Trophoblast cell (in vitro differentiated cells and primary cell): ENCODE data around the gene GPC3.

ENCODE experiments used
- DNase-seq, 2 donors: peaks; one replicate each; pipeline ENCODE4 v3.0.0-alpha.2; 2016
- H2AFZ ChIP-seq: 2 replicates; pipeline ENCODE4 v1.6.1; 2013; ENCODE audit warnings: low read length, moderate library complexity, mild to moderate bottlenecking; ENCODE audit not compliant: insufficient read depth, poor library complexity
- H2AK5ac ChIP-seq: 2 replicates; pipeline ENCODE4 v1.6.1; 2013; ENCODE audit warnings: mild to moderate bottlenecking, low read length
- H2BK120ac ChIP-seq: 2 replicates; pipeline ENCODE4 v1.6.1; 2013; ENCODE audit warnings: low read length, mild to moderate bottlenecking, moderate library complexity; ENCODE audit not compliant: insufficient read depth, poor library complexity
- H2BK12ac ChIP-seq: 2 replicates; pipeline ENCODE4 v1.6.1; 2013; ENCODE audit warnings: mild to moderate bottlenecking, low read length, moderate library complexity
- H2BK5ac ChIP-seq: 2 replicates; pipeline ENCODE4 v1.6.1; 2013; ENCODE audit warnings: low read length, low read depth, moderate library complexity, mild to moderate bottlenecking; ENCODE audit not compliant: poor library complexity
- H3K14ac ChIP-seq: 2 replicates; pipeline ENCODE4 v1.6.1; 2013; ENCODE audit warnings: mild to moderate bottlenecking, low read length
- H3K18ac ChIP-seq: 2 replicates; pipeline ENCODE4 v1.6.1; 2013; ENCODE audit warnings: mild to moderate bottlenecking, low read length
- H3K23ac ChIP-seq: 2 replicates; pipeline ENCODE4 v1.6.1; 2013; ENCODE audit warnings: low read length
- H3K27ac ChIP-seq: 2 replicates; pipeline ENCODE4 v1.5.1; 2013; ENCODE audit warnings: low read depth, mild to moderate bottlenecking, inconsistent platforms, low read length, moderate library complexity
- H3K27me3 ChIP-seq: 2 replicates; pipeline ENCODE4 v1.6.1; 2013; ENCODE audit warnings: inconsistent platforms, mild to moderate bottlenecking, low read length, moderate library complexity; ENCODE audit not compliant: insufficient read depth
- H3K36me3 ChIP-seq, 2 experiments: 1 replicate in 1 of 2; 2 replicates in 1 of 2; pipeline ENCODE4 v1.6.1; 2013; ENCODE audit warnings: low read length in 2 of 2, mild to moderate bottlenecking in 2 of 2, moderate library complexity in 1 of 2; ENCODE audit not compliant: insufficient read depth in 2 of 2, control insufficient read depth in 1 of 2
- H3K4ac ChIP-seq: 2 replicates; pipeline ENCODE4 v1.6.1; 2013; ENCODE audit warnings: low read depth, mild to moderate bottlenecking, low read length, moderate library complexity
- H3K4me1 ChIP-seq, 2 experiments: 1 replicate in 1 of 2; 2 replicates in 1 of 2; pipeline ENCODE4 v1.6.1; 2013; ENCODE audit warnings: low read length in 2 of 2, mild to moderate bottlenecking in 2 of 2, moderate library complexity in 1 of 2; ENCODE audit not compliant: insufficient read depth in 2 of 2, control insufficient read depth in 1 of 2
- H3K4me2 ChIP-seq: 2 replicates; pipeline ENCODE4 v1.6.1; 2013; ENCODE audit warnings: inconsistent platforms, mild to moderate bottlenecking, low read length, moderate library complexity
- H3K4me3 ChIP-seq: 2 replicates; pipeline ENCODE4 v1.5.1; 2013; ENCODE audit warnings: mild to moderate bottlenecking, low read depth, low read length, inconsistent platforms
- H3K79me1 ChIP-seq: one replicate; pipeline ENCODE4 v1.6.1; 2013; ENCODE audit warnings: low read length
- H3K79me2 ChIP-seq: 2 replicates; pipeline ENCODE4 v1.6.1; 2013; ENCODE audit warnings: low read length, mild to moderate bottlenecking; ENCODE audit not compliant: control insufficient read depth, insufficient read depth, poor library complexity
- H3K9ac ChIP-seq: 2 replicates; pipeline ENCODE4 v1.6.1; 2013; ENCODE audit warnings: mild to moderate bottlenecking, low read length
- H3K9me3 ChIP-seq: 2 replicates; pipeline ENCODE4 v1.6.1; 2013; ENCODE audit warnings: low read depth, mild to moderate bottlenecking, control low read depth, inconsistent platforms, low read length; ENCODE audit not compliant: insufficient read depth
- H4K12ac ChIP-seq: 2 replicates; pipeline ENCODE4 v1.6.1; 2013; ENCODE audit warnings: low read depth, mild to moderate bottlenecking, low read length, moderate library complexity
- H4K8ac ChIP-seq: 2 replicates; pipeline ENCODE4 v1.6.1; 2013; ENCODE audit warnings: low read depth, mild to moderate bottlenecking, low read length, moderate library complexity
- H4K91ac ChIP-seq: one replicate; pipeline ENCODE4 v1.6.1; 2013; ENCODE audit warnings: low read depth, mild to moderate bottlenecking, low read length, moderate library complexity
- WGBS: extraction: QIAGEN DNeasy Blood & Tissue Kit; methylation state at CpG from one replicate; pipeline ENCODE4 v1.1.7; 2013; ENCODE audit warnings: missing lambda C conversion rate; ENCODE audit not compliant: insufficient read length, insufficient coverage; ENCODE audit errors: extremely low coverage; 5-methylcytosine and 5-hydroxymethylcytosine counted together

GPC3 gene

DNA sequence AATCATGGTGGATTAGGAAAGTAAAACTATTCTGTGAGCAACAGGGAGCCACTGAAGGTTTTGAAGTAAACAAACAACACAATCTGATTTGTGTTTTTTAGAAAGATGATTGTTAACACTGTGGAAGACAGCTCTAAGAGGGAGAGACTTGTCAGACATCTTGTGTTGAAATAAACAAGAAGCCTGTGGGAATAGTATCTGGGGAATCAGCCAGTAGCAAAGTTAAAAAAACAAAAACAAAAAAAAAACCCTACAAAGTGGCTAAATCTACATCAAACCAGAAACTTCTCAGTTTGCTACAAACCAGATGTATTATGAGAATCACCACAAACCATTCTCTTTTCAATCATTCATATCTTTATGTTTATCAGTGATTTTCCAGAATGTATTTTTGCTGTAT is 444.4 kb downstream of the GPC3 start:
- Histone ChIP-seq H3K23ac (no peak overlapping the region), H3K79me2 (peaks cover 2% of the 10 kb centered on the region), H3K4me3 (no peak overlapping the region), H2AK5ac (no peak overlapping the region), H3K36me3 (peaks cover 0 to 1% of the 10 kb centered on the region in 2 experiments), H3K27ac (no peak overlapping the region), H2BK120ac (no peak overlapping the region), H3K14ac (no peak overlapping the region), H3K18ac (no peak overlapping the region), H4K91ac (no peak overlapping the region), H3K4ac (no peak overlapping the region), H3K9me3 (no peaks in the 10 kb centered on the region), H4K8ac (no peak overlapping the region), H3K79me1 (peaks cover 11% of the 10 kb centered on the region), H4K12ac (no peak overlapping the region), H2BK12ac (no peak overlapping the region), H3K27me3 (no peaks in the 10 kb centered on the region), H2BK5ac (no peak overlapping the region), H3K4me1 (peaks cover 5 to 11% of the 10 kb centered on the region in 2 experiments), H3K9ac (no peak overlapping the region), H3K4me2 (no peak overlapping the region), H2AFZ (no peak overlapping the region)
- no peak for DNase-seq

DNA sequence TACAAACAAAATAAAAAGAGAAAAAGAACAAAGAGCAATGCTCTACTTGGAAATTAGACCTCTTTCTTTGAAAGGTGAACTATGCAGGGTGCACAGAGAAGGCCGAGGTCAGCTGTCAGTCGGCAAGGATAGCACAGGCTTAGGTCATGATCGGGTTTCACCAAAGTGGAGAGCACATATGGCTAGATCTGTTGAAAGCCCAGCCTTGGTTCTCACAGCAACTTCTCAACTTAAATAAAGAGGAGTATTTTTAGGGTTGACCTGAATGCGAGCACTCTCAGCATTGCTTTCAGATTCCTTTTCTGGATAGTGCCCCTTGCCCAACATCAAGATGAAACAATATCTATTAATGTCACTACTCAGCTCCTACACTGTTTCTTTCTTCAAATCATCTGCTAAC is 447.2 kb downstream of the GPC3 start:
- Histone ChIP-seq H3K18ac (no peak overlapping the region), H3K79me2 (no peaks in the 10 kb centered on the region), H3K9ac (no peak overlapping the region), H4K91ac (no peak overlapping the region), H3K4me1 (peaks cover 0 to 3% of the 10 kb centered on the region in 2 experiments), H3K27ac (no peak overlapping the region), H3K4me2 (no peak overlapping the region), H2AK5ac (no peak overlapping the region), H3K27me3 (no peaks in the 10 kb centered on the region), H2BK12ac (no peak overlapping the region), H3K9me3 (no peaks in the 10 kb centered on the region), H4K8ac (no peak overlapping the region), H3K23ac (no peak overlapping the region), H2AFZ (no peak overlapping the region), H2BK120ac (no peak overlapping the region), H3K4ac (no peak overlapping the region), H3K79me1 (peaks cover under 1% of the 10 kb centered on the region), H3K36me3 (peaks cover 0 to 2% of the 10 kb centered on the region in 2 experiments), H4K12ac (no peak overlapping the region), H2BK5ac (no peak overlapping the region), H3K4me3 (no peak overlapping the region), H3K14ac (no peak overlapping the region)
- no CpG with 5 or more reads among the region's 4 CpGs for WGBS
- no peak for DNase-seq

DNA sequence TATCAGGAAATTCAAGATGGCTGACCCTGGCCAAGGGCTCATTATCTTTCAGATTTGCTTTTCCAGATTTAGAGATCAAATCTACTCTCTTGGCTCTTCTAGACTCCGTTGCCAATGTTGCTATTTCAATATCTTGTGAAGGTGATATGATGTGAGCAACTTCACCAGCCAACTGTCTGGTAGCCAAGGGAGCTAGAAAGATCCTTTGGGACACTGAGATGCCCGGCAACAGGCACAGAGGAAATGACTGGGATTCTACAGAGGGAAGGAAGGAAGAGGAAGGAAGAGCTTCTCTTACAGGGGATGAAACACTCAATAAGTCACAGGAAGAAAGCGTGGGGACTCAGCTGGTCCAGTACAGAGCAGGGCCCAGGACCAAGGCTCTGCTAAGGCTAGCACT is 448.3 kb downstream of the GPC3 start:
- Histone ChIP-seq H3K79me1 (no peaks in the 10 kb centered on the region), H2AFZ (no peak overlapping the region), H3K4me3 (no peak overlapping the region), H2BK120ac (no peak overlapping the region), H3K4me2 (no peak overlapping the region), H3K9me3 (no peaks in the 10 kb centered on the region), H3K4ac (no peak overlapping the region), H3K14ac (no peak overlapping the region), H3K18ac (no peak overlapping the region), H3K79me2 (no peaks in the 10 kb centered on the region), H4K8ac (no peak overlapping the region), H3K4me1 (peaks cover 0 to under 1% of the 10 kb centered on the region in 2 experiments), H2BK5ac (no peak overlapping the region), H3K27ac (no peak overlapping the region), H2BK12ac (no peak overlapping the region), H4K12ac (no peak overlapping the region), H3K27me3 (no peaks in the 10 kb centered on the region), H3K23ac (no peak overlapping the region), H4K91ac (no peak overlapping the region), H3K9ac (no peak overlapping the region), H2AK5ac (no peak overlapping the region), H3K36me3 (peaks cover 0 to 2% of the 10 kb centered on the region in 2 experiments)
- no peak for DNase-seq
- WGBS: no CpG with 5 or more reads among the region's 3 CpGs

DNA sequence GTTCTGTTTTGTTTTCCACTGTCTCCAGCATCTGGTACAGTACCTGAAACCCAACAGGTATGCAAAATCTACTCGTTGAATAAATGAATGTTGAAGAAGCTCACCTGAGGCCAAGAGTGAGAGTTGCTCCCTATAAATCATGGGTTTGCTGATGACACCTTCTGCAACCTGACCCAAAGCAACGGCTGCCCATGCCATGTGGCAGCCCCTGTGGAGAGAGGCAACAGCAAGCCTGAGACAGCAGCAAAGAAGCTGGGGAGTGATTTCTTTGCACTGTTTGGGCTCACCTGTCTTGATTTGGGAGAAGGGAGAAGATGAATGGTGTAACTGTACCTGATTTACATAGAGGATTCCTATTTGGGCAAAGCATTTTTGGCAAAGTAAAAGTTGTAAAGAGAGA is 450.3 kb downstream of the GPC3 start:
- no peak for DNase-seq
- H4K12ac ChIP-seq: no peak overlapping the region
- H3K4me3 ChIP-seq: no peak overlapping the region
- no peaks in the 10 kb centered on the region for H3K9me3 ChIP-seq
- H3K14ac ChIP-seq: no peak overlapping the region
- H3K79me2 ChIP-seq: no peaks in the 10 kb centered on the region
- no peak overlapping the region for H4K8ac ChIP-seq
- no peaks in the 10 kb centered on the region for H3K27me3 ChIP-seq
- H2BK120ac ChIP-seq: no peak overlapping the region
- H3K18ac ChIP-seq: no peak overlapping the region
- no peak overlapping the region for H3K4me2 ChIP-seq
- H2BK5ac ChIP-seq: no peak overlapping the region
- no peak overlapping the region for H3K27ac ChIP-seq
- H3K36me3 ChIP-seq: peaks cover 0 to 2% of the 10 kb centered on the region in 2 experiments
- H3K4ac ChIP-seq: no peak overlapping the region
- H3K4me1 ChIP-seq: no peaks in the 10 kb centered on the region
- WGBS: no CpG with 5 or more reads among the region's 2 CpGs
- no peak overlapping the region for H4K91ac ChIP-seq
- no peak overlapping the region for H2AK5ac ChIP-seq
- H2AFZ ChIP-seq: no peak overlapping the region
- no peak overlapping the region for H2BK12ac ChIP-seq
- no peak overlapping the region for H3K9ac ChIP-seq
- no peaks in the 10 kb centered on the region for H3K79me1 ChIP-seq
- H3K23ac ChIP-seq: no peak overlapping the region
